Pancreas (tissue), 10 donors: ENCODE results near the gene RMP24.

ENCODE experiments used
- ATAC-seq, 4 donors: fragments of 200-7000 bp; cut with Tn5 transposase; one replicate each; pipeline versions ENCODE4 v1.8.0 to v1.9.1; 2020; ENCODE audit warnings: mild to moderate bottlenecking in 4 of 4, moderate library complexity in 4 of 4
- DNase-seq, 6 donors: peaks; one replicate each; pipeline ENCODE4 v3.0.0-alpha.2; 2020
- FAIRE-seq: peaks from 2 replicates; lab custom pipeline; 2012; peaks lifted over from hg19 to GRCh38; lab: Jason Lieb, UNC
- H3K27ac ChIP-seq, 4 donors: fragments of 200-600 bp; sonication (generic); 1 replicate in 3 of 4; 2 replicates in 1 of 4; pipeline versions ENCODE4 v1.5.0 to v1.8.0; 2020
- H3K27me3 ChIP-seq, 4 donors: fragments of 200-600 bp; one replicate each; pipeline ENCODE4 v1.8.0; 2021
- H3K36me3 ChIP-seq, 3 donors: fragments of 200-600 bp; sonication (generic) in 1 of 3; one replicate each; pipeline versions ENCODE4 v1.5.0 to v1.8.0; 2020 to 2021
- H3K4me1 ChIP-seq, 3 donors: fragments of 200-600 bp; one replicate each; pipeline ENCODE4 v1.8.0; 2021
- H3K4me3 ChIP-seq, 4 donors: fragments of 200-600 bp; sonication (generic) in 2 of 4; one replicate each; pipeline versions ENCODE4 v1.5.0 to v1.8.0; 2020 to 2021
- H3K9me3 ChIP-seq, 4 donors: fragments of 200-600 bp; one replicate each; pipeline ENCODE4 v1.8.0; 2021
- CTCF ChIP-seq, 4 donors: fragments of 200-600 bp; sonication (generic) in 3 of 4; IDR thresholded peaks; one replicate each; pipeline versions ENCODE4 v1.5.0 to v1.8.0; 2021; ENCODE audit warnings: antibody characterized with exemption in 4 of 4
- WGBS, 2 donors: extraction: QIAGEN DNeasy Blood & Tissue Kit; methylation state at CpG; one replicate each; pipeline ENCODE4 v1.1.7; 2013; 5-methylcytosine and 5-hydroxymethylcytosine counted together
- intact Hi-C, 3 donors: fragments of 100-400 bp; cut with DNase I; formaldehyde crosslinking; loops; one replicate each; pipeline versions ENCODE4 v1.11.1 to v1.14.2; 2022
- donor health status: healthy with polysubstance abuse.
- donor health status: DM: no; HTN: no; CAD: no; lungs with moderate emphysema.
- donor health status: DM: no; HTN: no; CAD: no.
- donor health status: control.
- donor health status: control.
- donor health status: Bipolar disorder and iron deficiency.
- donor health status: DM: yes; HTN: yes; CAD: no.
- donor health status: DM: no; HTN: no; CAD: no.
- donor health status: DM: no; HTN: no; CAD: no.
- donor health status: DM: yes; HTN: yes; CAD: no.

RMP24 gene

GRCh38 chr18:35993013-35993412 is 20.5 kb downstream of the RMP24 start:
- no peak overlapping the region for H3K4me3 ChIP-seq
- 60 to 74% methylated on average over 6 of the region's 6 CpGs for WGBS, 2 donors
- intact Hi-C loops, result no loop called here
- H3K27me3 ChIP-seq, result no peaks in the 10 kb centered on the region
- no peaks in the 10 kb centered on the region for H3K36me3 ChIP-seq
- ATAC-seq (peak in 1 of 4 donors; percentile 66), FAIRE-seq (no peak), DNase-seq (no peak)
- no peaks in the 10 kb centered on the region for H3K9me3 ChIP-seq
- no peaks in the 10 kb centered on the region for H3K4me1 ChIP-seq
- TF ChIP-seq CTCF (IDR thresholded peaks at IDR 0.05), result no peak
- no peak overlapping the region for H3K27ac ChIP-seq

GRCh38 chr18:35998967-35999366 is 26.5 kb downstream of the RMP24 start:
- Histone ChIP-seq H3K27ac (no peak overlapping the region), H3K9me3 (no peaks in the 10 kb centered on the region), H3K4me3 (no peak overlapping the region), H3K4me1 (no peaks in the 10 kb centered on the region), H3K36me3 (no peaks in the 10 kb centered on the region), H3K27me3 (no peaks in the 10 kb centered on the region)
- WGBS, 2 donors, result 53 to 68% methylated on average over 1 of the region's 1 CpG
- no peak for ATAC-seq
- intact Hi-C loops, result no loop called here
- no peak for DNase-seq
- no peak for FAIRE-seq
- peak in 1 of 4 donors; percentile 22 for TF ChIP-seq CTCF (IDR thresholded peaks at IDR 0.05)

- no peak for TF ChIP-seq CTCF (IDR thresholded peaks at IDR 0.05)
- no peaks in the 10 kb centered on the region for H3K4me1 ChIP-seq
- no peak overlapping the region for H3K27ac ChIP-seq
- DNase-seq (no peak), FAIRE-seq (no peak), ATAC-seq (no peak)
- H3K36me3 ChIP-seq, result no peaks in the 10 kb centered on the region
- no peaks in the 10 kb centered on the region for H3K27me3 ChIP-seq
- intact Hi-C loops, result no loop called here
- 35 to 43% methylated on average over 1 of the region's 1 CpG for WGBS, 2 donors
- H3K4me3 ChIP-seq, result no peak overlapping the region
- no peaks in the 10 kb centered on the region for H3K9me3 ChIP-seq
Observed at GRCh38 chr18:35999925-36000324, 27.4 kb downstream of the RMP24 start.

- WGBS, 2 donors, result 96 to 99% methylated on average over 2 of the region's 2 CpGs
- Histone ChIP-seq H3K36me3 (no peaks in the 10 kb centered on the region), H3K27me3 (no peaks in the 10 kb centered on the region), H3K4me1 (no peaks in the 10 kb centered on the region), H3K9me3 (no peaks in the 10 kb centered on the region), H3K4me3 (no peak overlapping the region), H3K27ac (no peak overlapping the region)
- intact Hi-C loops, result no loop called here
- no peak for DNase-seq
- no peak for FAIRE-seq
- TF ChIP-seq CTCF (IDR thresholded peaks at IDR 0.05), result no peak
- no peak for ATAC-seq
Observed at GRCh38 chr18:36006997-36007396, 34.5 kb downstream of the RMP24 start.

- Histone ChIP-seq H3K9me3 (no peaks in the 10 kb centered on the region), H3K27ac (no peak overlapping the region), H3K4me1 (no peaks in the 10 kb centered on the region), H3K4me3 (no peak overlapping the region), H3K27me3 (no peaks in the 10 kb centered on the region), H3K36me3 (no peaks in the 10 kb centered on the region)
- no peak for TF ChIP-seq CTCF (IDR thresholded peaks at IDR 0.05)
- no peak for ATAC-seq
- no peak for FAIRE-seq
- no peak for DNase-seq
- intact Hi-C loops, result no loop called here
- WGBS, 2 donors, result 72 to 73% methylated on average over 3 of the region's 3 CpGs
Observed at GRCh38 chr18:36009214-36009613, 36.7 kb downstream of the RMP24 start.
